Measurements from ENCODE around the gene FLVCR1.

FLVCR1 gene

DNA sequence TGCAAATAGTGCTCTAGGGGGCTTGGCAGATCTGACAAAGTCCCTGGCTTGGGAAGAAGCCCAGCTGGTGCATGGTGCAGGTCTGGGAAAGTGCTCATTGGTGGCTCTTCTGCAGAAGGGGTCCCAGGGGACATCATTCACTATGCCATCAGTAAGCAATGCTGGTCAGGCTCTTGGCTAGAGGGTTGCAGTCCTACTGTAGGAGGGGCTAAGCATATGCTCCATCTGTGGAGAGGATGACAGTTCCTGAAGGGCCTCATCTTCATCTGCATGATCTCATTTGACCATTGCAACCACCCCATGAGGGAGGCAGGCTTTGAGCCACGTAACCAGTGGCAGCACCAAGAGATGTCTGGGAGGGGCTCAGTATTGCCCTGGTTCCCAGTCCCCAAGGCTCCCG is 60.7 kb downstream of the FLVCR1 start:
- Histone ChIP-seq H3K36me3 (no peaks in the 10 kb centered on the region), H3K9me3 (no peaks in the 10 kb centered on the region), H3K4me3 (no peak overlapping the region), H3K27me3 (peaks cover 0 to 12% of the 10 kb centered on the region in 2 donors), H3K4me1 (peaks cover 0 to 8% (median 0%) of the 10 kb centered on the region in 4 donors), H3K27ac (no peak overlapping the region)
- no peak for DNase-seq
- intact Hi-C loops (cut with DNase I; ENCODE audit: low total_unique reads) = no loop called here
- no peak for TF ChIP-seq CTCF (IDR thresholded peaks at IDR 0.05)

- intact Hi-C loops (cut with DNase I; ENCODE audit: low total_unique reads) = no loop called here
- Histone ChIP-seq H3K4me3 (no peak overlapping the region), H3K27me3 (peaks cover 0 to 12% of the 10 kb centered on the region in 2 donors), H3K27ac (no peak overlapping the region), H3K4me1 (peaks cover 0 to 13% (median 5%) of the 10 kb centered on the region in 4 donors), H3K36me3 (no peaks in the 10 kb centered on the region), H3K9me3 (no peaks in the 10 kb centered on the region)
- no peak for DNase-seq
- no peak for TF ChIP-seq CTCF (IDR thresholded peaks at IDR 0.05)
These were observed 62.2 kb downstream of the FLVCR1 start for GRCh38 chr1:212920246-212920645.

GRCh38 chr1:212920896-212921295 is 62.8 kb downstream of the FLVCR1 start:
- no peak for DNase-seq
- H3K9me3 ChIP-seq = no peaks in the 10 kb centered on the region
- no peak overlapping the region for H3K27ac ChIP-seq
- H3K36me3 ChIP-seq = no peaks in the 10 kb centered on the region
- TF ChIP-seq CTCF (IDR thresholded peaks at IDR 0.05) = no peak
- H3K4me3 ChIP-seq = no peak overlapping the region
- intact Hi-C loops (cut with DNase I; ENCODE audit: low total_unique reads) = no loop called here
- H3K27me3 ChIP-seq = peaks cover 0 to 9% of the 10 kb centered on the region in 2 donors
- peaks cover 0 to 13% (median 5%) of the 10 kb centered on the region in 4 donors for H3K4me1 ChIP-seq

- no peak for TF ChIP-seq CTCF (IDR thresholded peaks at IDR 0.05)
- peaks cover 0 to 9% of the 10 kb centered on the region in 2 donors for H3K27me3 ChIP-seq
- H3K9me3 ChIP-seq = no peaks in the 10 kb centered on the region
- peaks cover 0 to 7% (median 5%) of the 10 kb centered on the region in 4 donors for H3K4me1 ChIP-seq
- DNase-seq = no peak
- intact Hi-C loops (cut with DNase I; ENCODE audit: low total_unique reads) = no loop called here
- H3K36me3 ChIP-seq = no peaks in the 10 kb centered on the region
- no peak overlapping the region for H3K4me3 ChIP-seq
- H3K27ac ChIP-seq = no peak overlapping the region
These were observed 63.9 kb downstream of the FLVCR1 start for GRCh38 chr1:212922016-212922415.

GRCh38 chr1:212926372-212926771 is 68.3 kb downstream of the FLVCR1 start:
- intact Hi-C loops (cut with DNase I; ENCODE audit: low total_unique reads) = no loop called here
- Histone ChIP-seq H3K27ac (no peak overlapping the region), H3K36me3 (no peaks in the 10 kb centered on the region), H3K4me1 (peaks cover 0 to 7% (median 4%) of the 10 kb centered on the region in 4 donors), H3K9me3 (no peaks in the 10 kb centered on the region), H3K27me3 (no peaks in the 10 kb centered on the region), H3K4me3 (no peak overlapping the region)
- no peak for DNase-seq
- TF ChIP-seq CTCF (IDR thresholded peaks at IDR 0.05) = no peak

Measured in tibial artery (tissue), 4 donors.